LoVo (cell line): ENCODE data around the gene ATG4B.
"Not testable (repeated sequence)": the region's sequence is repeated elsewhere in the genome, so short reads cannot be mapped to it uniquely, and the experiment has no call there.

ENCODE experiments used
- DNase-seq: peaks from one replicate; pipeline ENCODE4 v3.0.0-alpha.2; 2016; ENCODE audit warnings: low spot score

The ATG4B gene

DNA sequence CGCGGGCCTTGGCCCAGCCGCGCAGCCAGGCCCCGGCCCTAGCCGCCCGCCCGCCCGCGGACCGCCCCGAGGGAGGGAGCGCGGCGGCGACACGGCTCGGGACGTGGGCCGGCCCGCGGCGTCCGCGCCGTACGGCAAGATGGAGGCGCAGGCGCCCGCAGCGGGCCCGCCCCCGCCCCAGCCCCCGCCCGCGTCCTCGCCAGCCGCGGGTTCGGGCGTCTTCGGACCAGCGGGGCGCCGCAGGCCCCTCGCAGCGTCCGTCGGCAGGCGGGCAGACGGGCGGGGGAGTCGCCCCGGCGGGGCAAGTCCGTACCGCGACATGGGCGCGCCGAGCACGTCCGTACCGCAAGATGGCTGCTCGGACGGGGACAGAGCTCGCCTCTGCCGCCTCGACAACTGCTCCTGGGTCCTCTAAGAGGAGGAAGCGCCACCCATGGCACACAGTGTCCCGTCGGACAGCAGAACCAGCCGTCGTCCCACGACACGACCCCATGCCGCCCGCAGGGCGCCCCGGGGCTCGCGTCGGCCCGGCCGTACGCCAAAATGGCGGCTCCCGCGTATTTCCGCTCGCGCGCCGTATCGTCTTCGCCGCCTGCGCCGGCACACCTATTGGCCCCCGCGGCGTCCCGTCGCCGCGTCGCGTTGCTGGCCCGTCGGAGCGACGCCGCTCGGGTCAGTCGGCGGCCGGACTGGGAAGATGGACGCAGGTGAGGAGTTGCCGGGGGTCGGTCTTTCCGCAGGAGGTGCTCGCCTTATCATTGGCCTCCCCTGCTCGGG is at the start of gene ATG4B, which contains the start of gene THAP4:
TSS of gene ATG4B (plus strand) at position 676 of the 777 bp plus-strand sequence. CDS start at position 698, 22 bp downstream.
TSS of gene THAP4 (minus strand) at position 141 of the 777 bp plus-strand sequence. CDS start 141 bp downstream, outside the sequence.
- DNase-seq: peak; percentile 86

DNA sequence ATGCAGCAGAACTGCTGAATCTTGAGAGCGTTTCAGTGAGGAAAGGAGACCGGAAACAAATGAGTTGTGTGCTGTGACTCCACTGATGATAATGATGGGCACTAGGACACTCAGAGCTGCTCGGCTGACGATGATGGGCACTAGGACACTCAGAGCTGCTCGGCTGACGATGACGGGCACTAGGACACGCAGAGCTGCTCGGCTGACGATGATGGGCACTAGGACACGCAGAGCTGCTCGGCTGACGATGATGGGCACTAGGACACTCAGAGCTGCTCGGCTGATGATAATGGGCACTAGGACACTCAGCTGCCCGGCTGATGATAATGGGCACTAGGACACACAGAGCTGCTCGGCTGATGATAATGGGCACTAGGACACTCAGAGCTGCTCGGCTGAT is 47.6 kb upstream of the ATG4B start:
- not testable (repeated sequence) for DNase-seq

DNA sequence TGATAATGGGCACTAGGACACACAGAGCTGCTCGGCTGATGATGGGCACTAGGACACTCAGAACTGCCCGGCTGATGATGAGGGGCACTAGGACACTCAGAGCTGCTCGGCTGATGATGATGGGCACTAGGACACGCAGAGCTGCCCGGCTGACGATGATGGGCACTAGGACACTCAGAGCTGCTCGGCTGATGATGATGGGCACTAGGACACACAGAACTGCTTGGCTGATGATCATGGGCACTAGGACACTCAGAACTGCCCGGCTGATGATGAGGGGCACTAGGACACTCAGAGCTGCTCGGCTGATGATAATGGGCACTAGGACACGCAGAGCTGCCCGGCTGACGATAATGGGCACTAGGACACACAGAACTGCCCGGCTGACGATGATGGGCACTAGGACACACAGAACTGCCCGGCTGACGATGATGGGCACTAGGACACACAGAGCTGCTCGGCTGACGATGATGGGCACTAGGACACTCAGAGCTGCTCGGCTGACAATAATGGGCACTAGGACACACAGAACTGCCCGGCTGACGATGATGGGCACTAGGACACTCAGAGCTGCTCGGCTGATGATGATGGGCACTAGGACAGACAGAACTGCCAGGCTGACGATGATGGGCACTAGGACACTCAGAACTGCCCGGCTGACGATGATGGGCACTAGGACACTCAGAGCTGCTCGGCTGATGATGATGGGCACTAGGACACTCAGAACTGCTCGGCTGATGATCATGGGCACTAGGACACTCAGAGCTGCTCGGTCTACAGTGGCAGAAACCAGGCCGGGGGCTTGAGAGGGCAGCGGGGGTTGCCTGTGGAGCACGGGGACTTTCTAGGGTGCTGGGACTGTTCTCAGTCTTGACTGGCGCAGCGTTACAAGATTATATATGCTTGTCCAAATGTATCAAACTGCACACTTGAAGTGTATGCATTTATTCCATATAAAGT is 46.7 kb upstream of the ATG4B start:
- DNase-seq: not testable (repeated sequence)

DNA sequence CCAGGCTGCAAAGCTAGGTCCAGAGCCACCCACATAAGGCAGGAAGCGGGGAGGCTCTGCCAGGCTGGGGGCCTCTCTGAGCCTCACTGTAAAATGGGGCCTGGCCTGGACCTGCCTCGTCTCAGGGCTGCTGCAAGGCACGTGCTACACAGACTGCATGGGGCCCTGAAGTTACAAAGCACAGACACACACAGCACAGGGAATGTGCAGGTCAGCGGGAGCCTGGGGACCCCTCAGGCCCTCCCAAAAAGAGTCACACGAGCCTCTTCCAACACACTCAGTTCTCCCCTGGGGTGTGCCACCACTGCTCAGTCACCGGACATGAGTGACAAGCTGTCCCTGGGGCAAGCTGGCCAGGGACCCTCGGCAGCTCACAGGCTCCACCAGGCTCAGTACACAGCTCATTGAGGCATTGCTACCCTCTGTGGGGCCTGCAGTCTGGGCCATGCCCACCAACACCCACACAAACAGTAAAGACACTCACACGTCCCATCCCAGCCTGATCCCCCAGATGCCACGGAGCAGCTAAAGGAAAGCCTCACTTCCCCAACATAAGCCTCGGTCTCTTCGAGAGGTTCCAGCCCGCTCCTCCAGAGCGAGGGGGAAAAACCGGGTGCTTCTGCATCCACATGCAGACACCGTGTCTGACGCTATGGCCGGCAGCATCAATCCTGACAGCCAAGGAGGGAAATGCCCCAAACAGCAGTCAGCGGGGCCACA is 45.2 kb upstream of the ATG4B start:
- DNase-seq: no peak

DNA sequence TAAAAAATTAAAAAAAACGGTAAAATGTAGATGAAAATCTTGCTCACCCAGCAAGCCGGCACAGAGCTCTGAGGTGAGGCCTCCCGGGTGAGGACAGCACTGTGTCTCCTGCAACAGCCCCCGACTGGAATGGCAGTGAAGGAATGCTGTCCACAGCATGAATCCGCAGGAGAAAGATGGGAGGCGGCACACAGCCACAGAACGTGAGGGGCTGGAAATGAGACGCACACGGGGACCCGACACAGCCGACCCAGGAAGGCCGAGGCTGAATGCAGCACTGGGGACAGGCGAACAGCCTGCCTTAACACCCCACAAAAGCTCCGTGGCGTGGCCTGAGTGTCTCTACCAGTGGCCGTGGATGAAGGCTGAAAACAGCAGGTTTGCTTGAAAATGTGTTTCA is 44.2 kb upstream of the ATG4B start:
- DNase-seq: no peak

DNA sequence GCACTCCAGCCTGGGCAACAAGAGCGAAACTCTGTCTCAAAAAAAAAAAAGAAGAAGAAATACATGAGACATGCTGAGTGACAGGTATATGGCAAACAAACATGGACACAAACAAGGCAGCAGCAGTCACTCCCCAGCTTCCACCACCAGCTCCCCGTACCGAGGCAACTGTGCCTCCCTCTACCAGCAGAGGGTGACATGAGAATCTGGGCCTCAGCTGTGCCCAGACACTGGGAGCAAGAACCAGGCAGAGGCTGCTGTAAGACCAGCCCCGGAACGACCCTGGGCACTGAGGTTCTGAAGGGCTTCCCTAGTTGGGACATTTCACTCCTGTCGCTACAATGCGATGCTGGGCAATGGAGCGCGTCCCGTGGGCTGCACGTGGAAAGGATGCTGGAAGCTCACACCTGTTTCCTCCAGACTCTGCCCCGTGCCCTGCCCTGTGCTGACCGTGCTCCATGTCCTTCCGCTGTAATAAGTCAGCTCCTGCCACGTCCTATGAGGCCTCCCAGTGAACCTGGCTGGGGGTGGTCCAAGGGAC is 41.8 kb upstream of the ATG4B start:
- no peak for DNase-seq

DNA sequence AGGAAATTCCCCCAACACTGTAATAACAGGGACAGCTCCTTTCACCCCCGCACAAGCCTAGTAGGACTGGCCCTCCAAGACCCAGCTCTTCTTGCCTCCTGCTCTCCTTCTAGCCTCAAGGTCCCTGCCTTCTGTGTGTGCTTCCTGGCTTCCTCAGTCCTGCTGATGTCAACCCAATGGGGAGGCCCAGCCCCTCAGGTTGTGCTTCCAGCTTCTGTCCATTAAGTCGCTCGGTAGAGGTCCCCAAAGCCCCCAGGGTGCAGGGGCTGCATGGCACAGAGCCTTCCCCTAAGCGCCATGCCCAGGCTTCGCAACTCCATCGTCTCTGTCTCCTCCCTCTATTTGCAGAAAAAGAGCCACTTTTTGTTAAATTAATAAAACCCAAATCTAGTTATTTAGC is 39.9 kb upstream of the ATG4B start:
- no peak for DNase-seq

DNA sequence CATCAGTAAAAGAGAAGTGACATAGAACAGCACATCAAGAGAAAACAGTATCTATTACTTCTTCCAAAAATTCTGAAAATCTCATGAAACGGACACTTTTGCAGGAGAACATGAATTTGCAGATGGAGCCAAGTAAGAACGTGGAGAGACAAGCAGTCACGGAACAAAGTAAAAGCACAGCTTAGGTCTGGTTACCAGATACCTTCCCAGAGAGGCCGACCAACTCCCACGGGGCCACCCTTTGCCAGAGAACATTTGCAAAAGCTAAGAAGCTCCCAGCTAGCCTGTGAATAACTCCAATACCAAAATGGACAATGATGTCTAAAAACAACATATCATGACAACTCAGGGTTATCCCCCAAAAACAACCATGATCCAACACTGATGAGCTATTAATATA is 39.4 kb upstream of the ATG4B start:
- DNase-seq: no peak

DNA sequence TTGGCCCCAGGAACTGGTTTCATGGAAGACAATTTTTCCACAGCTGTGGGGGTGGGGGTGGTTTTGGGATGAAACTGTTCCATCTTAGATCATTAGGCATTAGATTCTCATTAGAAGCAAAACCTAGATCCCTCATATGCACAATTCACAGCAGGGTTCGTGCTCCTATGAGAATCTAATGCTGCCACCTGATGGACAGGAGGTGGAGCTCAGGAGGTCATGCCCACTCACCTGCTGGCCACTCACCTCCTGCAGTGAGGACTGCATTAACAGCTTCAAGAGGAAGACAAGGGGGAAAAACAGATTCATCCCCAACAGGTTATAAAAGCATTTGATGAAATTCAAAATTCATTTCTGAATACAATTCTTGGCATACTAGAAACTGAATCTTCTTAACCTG is 39.0 kb upstream of the ATG4B start:
- no peak for DNase-seq

DNA sequence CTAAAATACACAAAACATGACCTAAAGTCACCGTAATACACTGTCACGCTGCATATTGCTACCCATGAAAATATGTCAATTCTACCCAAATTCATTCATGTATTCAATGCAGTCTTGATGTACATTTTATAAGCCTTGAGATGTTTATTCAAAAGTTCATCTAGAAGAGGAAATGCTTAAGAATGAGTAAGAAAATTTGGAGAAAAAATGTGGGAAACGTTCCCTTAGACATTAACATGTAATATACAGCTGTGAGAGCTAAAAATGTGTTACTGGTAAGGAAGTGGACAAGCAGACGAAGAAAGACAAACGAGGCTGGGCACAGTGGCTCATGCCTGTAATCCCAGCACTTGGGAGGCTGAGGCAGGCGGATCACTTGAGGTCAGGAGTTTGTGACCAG is 37.9 kb upstream of the ATG4B start:
- DNase-seq: no peak

DNA sequence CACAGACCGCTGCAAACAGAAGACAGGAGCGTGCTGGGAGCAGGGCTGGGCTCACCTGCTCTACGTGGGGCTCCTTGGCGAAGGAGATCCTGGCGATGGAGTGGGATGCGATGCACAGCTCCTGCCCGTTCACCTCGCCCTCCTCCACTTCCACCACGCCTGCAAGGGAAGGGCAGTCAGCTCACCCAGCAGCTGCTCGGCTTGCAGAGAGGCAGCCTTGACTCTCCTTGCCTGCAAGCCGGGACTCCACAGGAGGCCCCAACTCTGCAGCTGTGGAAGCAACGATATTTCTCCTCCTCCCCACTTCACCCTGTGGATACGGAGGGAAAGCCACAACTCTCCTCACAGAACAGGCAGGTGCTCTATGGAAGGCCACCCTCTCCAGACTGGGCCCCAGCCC is 35.7 kb upstream of the ATG4B start:
- DNase-seq: no peak

DNA sequence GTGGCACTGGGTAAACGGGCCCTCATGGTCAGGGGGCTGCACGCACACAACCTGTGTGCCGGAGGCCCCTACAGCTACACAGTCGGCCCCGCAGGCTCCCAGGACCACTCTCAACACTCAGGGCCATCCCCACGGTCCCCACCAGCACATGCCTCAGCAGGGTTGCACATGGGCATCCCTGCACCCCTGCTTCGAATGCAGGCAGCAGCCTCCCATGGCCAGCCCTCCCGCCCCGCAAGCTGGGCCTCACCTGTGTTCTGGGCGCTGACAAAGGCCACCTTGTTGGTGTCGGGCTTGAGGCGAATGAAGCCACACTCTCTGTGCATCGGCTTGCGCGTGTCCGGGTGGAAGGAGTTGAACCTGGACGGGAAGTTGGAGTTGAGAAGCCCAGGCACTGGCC is 34.8 kb upstream of the ATG4B start:
- no peak for DNase-seq

DNA sequence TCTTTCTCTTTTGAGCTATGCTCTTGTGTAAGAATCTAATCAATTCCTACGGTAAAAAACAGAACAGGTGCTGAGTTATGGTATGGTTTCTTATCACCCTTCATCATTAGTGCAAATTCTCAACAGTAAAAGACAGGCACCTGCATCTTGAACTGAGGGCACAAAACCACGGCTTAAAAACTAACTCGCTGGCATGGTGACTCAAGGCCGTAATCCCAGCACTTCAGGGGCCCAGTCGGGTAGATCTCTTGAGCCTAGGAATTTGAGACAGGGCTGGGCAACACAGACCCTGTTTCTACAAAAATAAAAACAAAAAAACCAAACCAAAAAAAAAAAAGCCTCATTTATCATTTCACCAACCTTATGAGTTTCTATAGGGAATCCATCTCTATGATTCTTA is 33.8 kb upstream of the ATG4B start:
- no peak for DNase-seq

DNA sequence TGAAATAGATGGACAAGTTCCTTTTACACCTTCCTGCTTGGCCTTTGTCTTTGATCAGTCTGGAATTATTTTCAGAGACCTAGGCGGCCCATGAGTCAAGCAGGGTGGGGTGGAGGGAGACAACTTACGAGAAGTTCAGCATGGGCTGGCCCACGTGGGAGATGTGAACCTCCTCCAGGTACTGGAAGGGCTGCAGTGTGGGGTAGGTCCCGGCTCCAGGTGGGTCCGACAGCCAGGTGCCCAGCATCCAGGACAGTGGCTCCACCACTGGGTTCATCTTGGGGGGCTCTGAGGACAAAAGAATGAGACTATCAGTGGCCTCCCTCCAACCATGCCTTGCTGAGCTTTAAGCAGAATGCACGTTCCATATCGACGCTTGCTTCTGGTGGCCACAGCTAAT is 31.3 kb upstream of the ATG4B start:
- DNase-seq: no peak

DNA sequence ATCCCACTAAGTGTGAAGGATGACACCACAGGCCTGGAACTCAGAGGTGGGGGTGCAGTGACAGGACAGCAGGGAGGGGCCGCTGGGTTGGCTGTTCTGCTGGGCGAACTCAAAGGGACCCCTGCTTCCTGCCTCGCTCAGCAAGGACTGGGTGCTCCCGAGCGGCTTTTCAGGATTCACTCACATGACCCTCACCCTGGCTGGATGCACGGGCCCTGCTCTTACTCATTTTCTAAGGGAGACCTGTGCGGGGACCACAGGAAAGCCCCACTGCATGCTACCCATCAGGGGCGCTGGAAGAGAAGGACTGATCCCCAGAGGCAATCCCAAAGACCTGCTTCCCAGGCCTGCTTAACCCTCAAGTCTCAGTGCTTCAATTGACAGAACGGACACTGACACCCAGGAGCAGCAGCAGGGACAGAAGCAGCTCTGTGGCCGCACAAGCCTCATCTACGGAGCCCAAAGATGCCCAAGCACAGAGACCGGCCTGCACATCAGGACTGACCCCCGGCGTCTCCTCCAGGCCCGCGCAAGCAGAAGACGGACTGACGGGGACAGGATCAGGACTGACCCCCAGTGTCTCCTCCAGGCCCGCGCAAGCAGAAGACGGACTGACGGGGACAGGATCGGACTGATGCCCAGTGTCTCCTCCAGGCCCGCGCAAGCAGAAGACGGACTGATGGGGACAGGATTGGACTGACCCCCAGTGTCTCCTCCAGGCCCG is 30.2 kb upstream of the ATG4B start:
- DNase-seq: no peak

DNA sequence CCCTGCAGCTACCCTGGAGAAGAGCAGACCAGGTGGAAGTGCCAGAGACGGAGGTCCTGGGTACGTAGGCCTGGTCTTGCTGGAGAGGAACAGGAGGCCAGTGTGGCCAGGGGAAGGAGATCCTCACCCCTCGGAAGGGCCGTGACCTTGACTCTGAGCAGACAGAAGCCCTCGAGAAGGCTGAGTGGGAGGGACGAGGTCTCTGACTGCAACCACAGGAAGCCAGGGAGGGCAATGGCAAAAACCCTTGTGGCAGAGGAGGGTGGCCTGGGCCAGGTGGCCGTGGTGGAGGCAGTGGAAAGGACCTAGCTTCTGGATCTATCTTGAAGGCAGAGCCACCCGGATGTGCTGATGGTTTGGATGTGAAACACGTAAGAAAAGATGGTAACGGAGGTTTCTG is 28.6 kb upstream of the ATG4B start:
- DNase-seq: no peak

DNA sequence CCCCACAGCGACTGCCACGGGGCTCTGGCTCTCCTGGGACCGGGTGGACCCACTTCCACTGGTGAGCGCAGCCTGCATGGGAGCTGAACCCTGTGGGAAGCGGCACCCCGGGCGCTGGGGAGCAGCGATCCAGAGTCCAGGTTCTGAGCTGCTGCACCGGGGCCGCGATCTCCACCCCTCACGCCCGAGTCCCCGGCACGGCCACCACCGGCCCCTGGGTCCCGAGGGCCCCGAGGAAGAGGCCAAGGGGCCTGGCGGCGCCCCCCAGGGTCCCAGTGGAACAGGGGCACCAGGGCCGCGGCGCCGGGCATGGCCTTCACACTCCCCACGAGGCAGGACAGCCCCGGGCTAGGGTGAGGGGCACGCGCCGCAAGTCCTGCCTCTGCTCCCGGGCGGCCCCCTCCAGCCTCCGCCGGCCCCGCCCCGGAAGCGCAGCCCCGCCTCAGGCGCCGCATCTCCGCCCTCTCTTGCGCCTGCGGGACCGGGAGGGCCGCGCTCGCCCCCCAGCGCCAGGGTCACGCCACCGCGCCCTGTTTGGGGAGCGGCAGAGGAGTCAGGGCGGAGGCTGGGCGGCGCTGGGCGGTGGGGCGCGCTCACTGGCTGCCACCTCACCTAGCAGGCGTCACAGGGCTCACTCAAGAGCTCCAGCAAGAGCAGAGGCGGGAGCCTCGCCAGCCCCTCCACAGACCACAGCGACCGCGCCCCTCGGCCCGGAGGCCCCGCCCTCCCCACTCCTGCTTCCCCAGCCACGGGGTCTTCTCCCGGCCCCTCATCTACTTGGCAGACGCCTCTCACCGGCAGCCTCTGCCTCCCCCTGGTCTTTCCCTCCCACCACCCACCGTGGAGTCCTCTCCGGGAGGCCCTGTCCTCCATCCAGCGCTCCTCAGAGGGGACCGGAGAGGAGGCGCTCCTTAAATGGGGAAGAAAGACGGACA is 27.4 kb upstream of the ATG4B start:
- DNase-seq: peak; percentile 92

DNA sequence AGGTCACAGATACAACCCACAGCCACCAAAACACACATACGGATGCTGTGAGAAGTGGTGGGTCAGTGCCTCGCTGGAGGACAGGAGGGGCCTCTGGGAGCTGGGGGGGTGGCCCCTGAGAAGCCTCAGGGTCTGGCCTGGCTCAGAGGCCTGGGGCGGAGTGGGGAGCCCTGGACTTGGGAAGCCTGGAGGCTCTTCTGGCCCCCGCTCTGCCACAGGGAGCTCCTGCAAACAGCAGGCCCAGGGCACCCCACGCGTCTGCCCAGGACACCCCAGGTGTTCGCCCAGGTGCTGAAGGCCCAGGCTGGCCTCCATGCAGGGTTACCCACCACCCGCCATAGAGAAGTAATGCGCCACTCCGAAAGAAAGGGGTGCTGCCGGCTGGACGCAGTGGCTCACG is 26.4 kb upstream of the ATG4B start:
- no peak for DNase-seq

DNA sequence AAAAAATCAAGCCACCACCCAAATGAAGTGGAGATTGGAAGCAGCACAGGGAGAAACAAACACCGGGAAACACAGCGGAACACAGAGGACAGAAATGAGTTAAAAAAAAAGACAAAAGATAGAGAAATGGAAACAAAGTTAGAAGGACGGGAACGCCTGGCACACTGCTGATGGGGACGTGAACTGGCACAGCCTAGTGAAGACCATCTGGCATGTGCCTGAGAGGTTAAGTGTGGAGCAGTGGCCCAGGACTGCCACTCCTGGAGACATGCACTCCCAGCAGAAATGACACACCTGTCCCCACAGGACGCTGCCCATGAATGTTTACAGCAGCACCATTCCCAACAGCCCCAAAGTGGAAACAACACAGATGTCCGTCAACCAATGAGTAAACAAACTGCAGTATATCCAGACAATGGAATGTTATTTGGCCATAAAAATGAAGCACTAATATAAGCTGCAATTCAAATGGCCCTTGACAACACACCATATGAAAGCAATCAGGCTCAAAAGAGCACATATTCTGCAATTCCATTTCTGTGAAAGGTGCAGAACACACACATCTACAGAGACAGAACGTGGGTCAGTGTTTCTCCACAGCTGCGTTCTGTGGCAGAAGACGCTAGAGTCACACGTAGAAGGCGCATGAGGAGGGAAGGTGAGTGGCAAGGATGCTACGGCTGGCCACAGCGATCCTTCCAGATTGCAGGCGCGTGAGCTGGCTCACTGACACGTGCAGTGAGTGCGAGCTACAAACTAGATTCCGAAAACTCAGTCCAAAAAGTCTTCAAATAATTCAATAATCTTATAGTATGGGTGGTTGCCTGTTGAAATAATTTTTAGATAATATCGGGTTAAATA is 25.1 kb upstream of the ATG4B start:
- no peak for DNase-seq
